HEK293 (cell line): ENCODE measurements around the gene CDK17.

Experiments
- ZNF121 ChIP-seq: fragments of 450-650 bp; formaldehyde crosslinking; IDR thresholded peaks from 2 replicates; pipeline ENCODE4 v1.5.1; 2016; ENCODE audit warnings: missing biosample characterization, missing genetic modification characterization
- ZNF274 ChIP-seq, 2 experiments: fragments of 200-500 bp in 1 of 2; fragments of 450-650 bp in 1 of 2; sonication (Bioruptor generic) in 1 of 2; formaldehyde crosslinking in 1 of 2; IDR thresholded peaks; 2 replicates each; pipeline versions ENCODE4 v1.5.1 to v1.6.1; 2014 to 2016; ENCODE audit warnings: borderline replicate concordance in 1 of 2, inconsistent platforms in 1 of 2, low read length in 1 of 2, missing biosample characterization in 1 of 2, missing genetic modification characterization in 1 of 2
- ZNF335 ChIP-seq: fragments of 450-650 bp; formaldehyde crosslinking; conservative IDR thresholded peaks from 2 replicates; pipeline ENCODE4 v1.5.1; 2016; ENCODE audit warnings: missing biosample characterization, missing genetic modification characterization
- TF ChIP-seq, protein P1 (sequence below): fragments of 450-650 bp; formaldehyde crosslinking; IDR thresholded peaks from 2 replicates; pipeline ENCODE4 v1.5.1; 2016; ENCODE audit warnings: missing biosample characterization, missing genetic modification characterization

- TF ChIP-seq, protein P1, sequence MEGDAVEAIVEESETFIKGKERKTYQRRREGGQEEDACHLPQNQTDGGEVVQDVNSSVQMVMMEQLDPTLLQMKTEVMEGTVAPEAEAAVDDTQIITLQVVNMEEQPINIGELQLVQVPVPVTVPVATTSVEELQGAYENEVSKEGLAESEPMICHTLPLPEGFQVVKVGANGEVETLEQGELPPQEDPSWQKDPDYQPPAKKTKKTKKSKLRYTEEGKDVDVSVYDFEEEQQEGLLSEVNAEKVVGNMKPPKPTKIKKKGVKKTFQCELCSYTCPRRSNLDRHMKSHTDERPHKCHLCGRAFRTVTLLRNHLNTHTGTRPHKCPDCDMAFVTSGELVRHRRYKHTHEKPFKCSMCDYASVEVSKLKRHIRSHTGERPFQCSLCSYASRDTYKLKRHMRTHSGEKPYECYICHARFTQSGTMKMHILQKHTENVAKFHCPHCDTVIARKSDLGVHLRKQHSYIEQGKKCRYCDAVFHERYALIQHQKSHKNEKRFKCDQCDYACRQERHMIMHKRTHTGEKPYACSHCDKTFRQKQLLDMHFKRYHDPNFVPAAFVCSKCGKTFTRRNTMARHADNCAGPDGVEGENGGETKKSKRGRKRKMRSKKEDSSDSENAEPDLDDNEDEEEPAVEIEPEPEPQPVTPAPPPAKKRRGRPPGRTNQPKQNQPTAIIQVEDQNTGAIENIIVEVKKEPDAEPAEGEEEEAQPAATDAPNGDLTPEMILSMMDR (tag by site-specific recombination): no peak
- no peak for TF ChIP-seq ZNF121 (tag by site-specific recombination)
- TF ChIP-seq ZNF274 (IDR thresholded peaks at IDR 0.05; ENCODE audit: low read length): no peak
- TF ChIP-seq ZNF274 (tag by site-specific recombination; IDR thresholded peaks at IDR 0.05; ENCODE audit: borderline replicate concordance): no peak
- TF ChIP-seq ZNF335 (tag by site-specific recombination): no peak
These were observed 71.2 kb downstream of the CDK17 start for GRCh38 chr12:96329018-96329417.
